H9 (cell line): ENCODE measurements around the gene MUC2. TPM values are rescaled to one million over a fixed set of nuclear protein-coding genes. Genes with fewer than 3 reads are reported as not detected.

ENCODE experiments used
- DNase-seq: peaks from one replicate; pipeline ENCODE4 v3.0.0-alpha.2; 2017
- H2AFZ ChIP-seq: one replicate; pipeline ENCODE4 v1.6.1; 2013; ENCODE audit warnings: mild to moderate bottlenecking, low read length, control low read depth, moderate library complexity
- H2AK5ac ChIP-seq: 2 replicates; pipeline ENCODE4 v1.6.1; 2013; ENCODE audit warnings: low read length, control low read depth, mixed read lengths; ENCODE audit not compliant: insufficient read length
- H2BK120ac ChIP-seq: one replicate; pipeline ENCODE4 v1.6.1; 2013; ENCODE audit warnings: low read depth, mild to moderate bottlenecking, low read length, control low read depth, inconsistent platforms; ENCODE audit not compliant: poor library complexity, severe bottlenecking
- H2BK12ac ChIP-seq: 2 replicates; pipeline ENCODE4 v1.6.1; 2013; ENCODE audit warnings: low read length, control low read depth, mixed read lengths, low read depth; ENCODE audit not compliant: insufficient read length
- H2BK15ac ChIP-seq: 2 replicates; pipeline ENCODE4 v1.6.1; 2013; ENCODE audit warnings: low read depth, low read length, control low read depth
- H2BK20ac ChIP-seq: one replicate; pipeline ENCODE4 v1.6.1; 2013; ENCODE audit warnings: low read depth, mild to moderate bottlenecking, low read length, control low read depth, inconsistent platforms; ENCODE audit not compliant: poor library complexity, severe bottlenecking
- H2BK5ac ChIP-seq: 2 replicates; pipeline ENCODE4 v1.6.1; 2013; ENCODE audit warnings: low read length, control low read depth, mixed read lengths; ENCODE audit not compliant: insufficient read length
- H3K14ac ChIP-seq: 2 replicates; pipeline ENCODE4 v1.6.1; 2013; ENCODE audit warnings: low read length, control low read depth; ENCODE audit not compliant: insufficient read depth
- H3K18ac ChIP-seq: 2 replicates; pipeline ENCODE4 v1.6.1; 2013; ENCODE audit warnings: low read depth, mild to moderate bottlenecking, mixed read lengths, low read length, control low read depth; ENCODE audit not compliant: insufficient read length
- H3K23ac ChIP-seq: 2 replicates; pipeline ENCODE4 v1.6.1; 2013; ENCODE audit warnings: low read length, control low read depth, mixed read lengths, low read depth; ENCODE audit not compliant: insufficient read length
- H3K23me2 ChIP-seq: 2 replicates; pipeline ENCODE4 v1.6.1; 2013; ENCODE audit warnings: low read depth, mild to moderate bottlenecking, mixed read lengths, low read length, control low read depth; ENCODE audit not compliant: insufficient read length, poor library complexity, severe bottlenecking
- H3K27ac ChIP-seq: 2 replicates; pipeline ENCODE4 v1.5.1; 2013; ENCODE audit warnings: low read length, control low read depth, mixed read lengths, low read depth; ENCODE audit not compliant: insufficient read length
- H3K27me3 ChIP-seq: 2 replicates; pipeline ENCODE4 v1.6.1; 2013; ENCODE audit warnings: low read length, control low read depth, inconsistent platforms; ENCODE audit not compliant: insufficient read depth
- H3K4ac ChIP-seq: 2 replicates; pipeline ENCODE4 v1.6.1; 2013; ENCODE audit warnings: low read depth, mild to moderate bottlenecking, control low read depth, inconsistent platforms, low read length, moderate library complexity
- H3K4me1 ChIP-seq: 2 replicates; pipeline ENCODE4 v1.6.1; 2013; ENCODE audit warnings: low read length, control low read depth, inconsistent platforms; ENCODE audit not compliant: insufficient read depth
- H3K4me2 ChIP-seq: 2 replicates; pipeline ENCODE4 v1.6.1; 2013; ENCODE audit warnings: low read length, control low read depth, mixed read lengths; ENCODE audit not compliant: insufficient read length, insufficient read depth
- H3K56ac ChIP-seq: 2 replicates; pipeline ENCODE4 v1.6.1; 2013; ENCODE audit warnings: low read depth, mild to moderate bottlenecking, mixed read lengths, low read length, control low read depth; ENCODE audit not compliant: insufficient read length
- H3K79me1 ChIP-seq: 2 replicates; pipeline ENCODE4 v1.6.1; 2013; ENCODE audit warnings: low read depth, mild to moderate bottlenecking, moderate library complexity, low read length, control low read depth, inconsistent platforms; ENCODE audit not compliant: insufficient read depth, poor library complexity, severe bottlenecking
- H3K79me2 ChIP-seq: 2 replicates; pipeline ENCODE4 v1.6.1; 2013; ENCODE audit warnings: low read length, control low read depth, inconsistent platforms; ENCODE audit not compliant: insufficient read depth
- H3K9ac ChIP-seq: 2 replicates; pipeline ENCODE4 v1.6.1; 2013; ENCODE audit warnings: low read length, control low read depth, mixed read lengths; ENCODE audit not compliant: insufficient read length; ENCODE audit errors: extremely low read depth
- H3K9me3 ChIP-seq: one replicate; pipeline ENCODE4 v1.6.1; 2013; ENCODE audit warnings: low read depth, low read length, inconsistent platforms; ENCODE audit not compliant: control insufficient read depth
- H3T11ph ChIP-seq: one replicate; pipeline ENCODE4 v1.6.1; 2013; ENCODE audit warnings: mild to moderate bottlenecking, low read length, control low read depth, inconsistent platforms
- H4K20me1 ChIP-seq: one replicate; pipeline ENCODE4 v1.6.1; 2013; ENCODE audit not compliant: control insufficient read depth, insufficient read length, insufficient read depth
- H4K5ac ChIP-seq: 2 replicates; pipeline ENCODE4 v1.6.1; 2013; ENCODE audit warnings: low read depth, mild to moderate bottlenecking, mixed read lengths, low read length, control low read depth; ENCODE audit not compliant: insufficient read length
- H4K8ac ChIP-seq: replicated peaks from 2 replicates; pipeline ENCODE4 v1.6.1; 2013; ENCODE audit warnings: low read length, control low read depth, mixed read lengths, low read depth; ENCODE audit not compliant: insufficient read length
- H4K91ac ChIP-seq: 2 replicates; pipeline ENCODE4 v1.6.1; 2013; ENCODE audit warnings: low read depth, mild to moderate bottlenecking, moderate library complexity, mixed read lengths, low read length, control low read depth; ENCODE audit not compliant: insufficient read length
- H3K27ac Mint-ChIP-seq, 3 experiments: 2 replicates in 2 of 3; 3 replicates in 1 of 3; pipeline ENCODE4 v1.8.0; 2020 to 2021; ENCODE audit warnings: mixed read lengths in 3 of 3, mild to moderate bottlenecking in 1 of 3, moderate library complexity in 1 of 3
- H3K27me3 Mint-ChIP-seq: 2 replicates; pipeline ENCODE4 v1.8.0; 2021; ENCODE audit warnings: low read depth, mild to moderate bottlenecking, moderate library complexity, mixed read lengths
- H3K36me3 Mint-ChIP-seq, 3 experiments: 2 replicates in 2 of 3; 3 replicates in 1 of 3; pipeline ENCODE4 v1.8.0; 2020 to 2021; ENCODE audit warnings: low read depth in 3 of 3, mixed read lengths in 3 of 3; ENCODE audit not compliant: insufficient read depth in 1 of 3
- H3K4me1 Mint-ChIP-seq, 2 experiments: 2 replicates each; pipeline ENCODE4 v1.8.0; 2020; ENCODE audit warnings: mixed read lengths in 2 of 2
- H3K4me3 Mint-ChIP-seq, 2 experiments: 2 replicates in 1 of 2; 3 replicates in 1 of 2; pipeline ENCODE4 v1.8.0; 2020 to 2021; ENCODE audit warnings: mild to moderate bottlenecking in 2 of 2, mixed read lengths in 2 of 2, moderate library complexity in 1 of 2
- H3K9me3 Mint-ChIP-seq, 2 experiments: 2 replicates in 1 of 2; 3 replicates in 1 of 2; pipeline ENCODE4 v1.8.0; 2020; ENCODE audit warnings: mild to moderate bottlenecking in 2 of 2, mixed read lengths in 2 of 2, moderate library complexity in 1 of 2
- CTCF ChIP-seq: fragments of 200-600 bp; sonication (generic); conservative IDR thresholded peaks from 3 replicates; pipeline ENCODE4 v1.8.0; 2021; ENCODE audit warnings: antibody characterized with exemption, mild to moderate bottlenecking
- WGBS: extraction: QIAGEN DNeasy Blood & Tissue Kit; methylation state at CpG from one replicate; pipeline ENCODE4 v1.1.7; 2013; ENCODE audit warnings: missing lambda C conversion rate, low lambda C conversion rate, mixed read lengths; ENCODE audit not compliant: insufficient read length; ENCODE audit errors: extremely low coverage; 5-methylcytosine and 5-hydroxymethylcytosine counted together
- total RNA-seq: library from RNA; stranded (reverse); gene quantifications from 2 replicates; pipeline ENCODE4 v1.2.1, GENCODE V29; 2021

The MUC2 gene
- total RNA-seq, 1 experiment from 2014 or later, result not detected

GRCh38 chr11:1107316-1108245, 32.9 kb downstream of the MUC2 start:
- H2BK15ac ChIP-seq, result no peak overlapping the region
- H3K9ac ChIP-seq, result no peak overlapping the region
- H3K9me3 Mint-ChIP-seq, result peaks cover 0 to 20% of the 10 kb centered on the region in 2 experiments; a peak in 4 of 5 replicates
- no peak overlapping the region for H3K56ac ChIP-seq
- H4K91ac ChIP-seq, result no peak overlapping the region
- H3K27me3 ChIP-seq, result no peaks in the 10 kb centered on the region
- H2AK5ac ChIP-seq, result no peak overlapping the region
- H2BK20ac ChIP-seq, result no peak overlapping the region
- no peaks in the 10 kb centered on the region for H3K23me2 ChIP-seq
- H3T11ph ChIP-seq, result no peak overlapping the region
- no peaks in the 10 kb centered on the region for H3K9me3 ChIP-seq
- H3K23ac ChIP-seq, result no peak overlapping the region
- no peak overlapping the region for H4K8ac ChIP-seq
- no peak overlapping the region for H3K4me2 ChIP-seq
- peaks cover 6% of the 10 kb centered on the region; the same call in 1 of the 2 replicates for H3K27me3 Mint-ChIP-seq
- H2BK120ac ChIP-seq, result no peak overlapping the region
- no peaks in the 10 kb centered on the region for H3K79me1 ChIP-seq
- no peak overlapping the region for H3K27ac ChIP-seq
- peaks cover 2% of the 10 kb centered on the region for H4K20me1 ChIP-seq
- H3K4ac ChIP-seq, result no peak overlapping the region
- H2AFZ ChIP-seq, result no peak overlapping the region
- no peak overlapping the region for H2BK5ac ChIP-seq
- no peak overlapping the region for H3K14ac ChIP-seq
- H3K4me1 Mint-ChIP-seq, result no peaks in the 10 kb centered on the region
- DNase-seq, result no peak
- no peak overlapping the region for H3K27ac Mint-ChIP-seq
- H3K18ac ChIP-seq, result no peak overlapping the region
- WGBS, result no CpG with 5 or more reads among the region's 32 CpGs
- no peaks in the 10 kb centered on the region for H3K4me1 ChIP-seq
- peaks cover 0 to 3% (median 2%) of the 10 kb centered on the region in 3 experiments; a peak in 1 of 7 replicates for H3K36me3 Mint-ChIP-seq
- H2BK12ac ChIP-seq, result no peak overlapping the region
- no peak overlapping the region for H4K5ac ChIP-seq
- H3K4me3 Mint-ChIP-seq, result no peak overlapping the region
- no peaks in the 10 kb centered on the region for H3K79me2 ChIP-seq
- no peak for TF ChIP-seq CTCF
